Gastrocnemius medialis (tissue), 4 donors: Measurements from ENCODE around the gene AMPH. TPM values are rescaled to one million over a fixed set of nuclear protein-coding genes. Genes with fewer than 3 reads are reported as not detected.

Source experiments
- ATAC-seq, 2 donors: fragments of 150-250 bp; one replicate each; pipeline ENCODE4 v1.9.1; 2016
- DNase-seq, 2 donors: peaks; one replicate each; pipeline ENCODE4 v3.0.0-alpha.2; 2019
- H3K27ac ChIP-seq, 4 donors: fragments of 200-600 bp; sonication (generic); 1 replicate in 1 of 4; 2 replicates in 3 of 4; pipeline ENCODE4 v1.5.1; 2016 to 2018; ENCODE audit warnings: mild to moderate bottlenecking in 2 of 4, moderate library complexity in 1 of 4
- H3K27me3 ChIP-seq, 3 donors: fragments of 200-600 bp; sonication (generic) in 2 of 3; 1 replicate in 1 of 3; 2 replicates in 2 of 3; pipeline versions ENCODE4 v1.5.1 to v1.6.0; 2016 to 2019; ENCODE audit warnings: mild to moderate bottlenecking in 1 of 3, moderate library complexity in 1 of 3
- H3K36me3 ChIP-seq, 2 donors: fragments of 200-600 bp; sonication (generic) in 1 of 2; one replicate each; pipeline ENCODE4 v1.5.1; 2017 to 2018
- H3K4me1 ChIP-seq, 2 donors: fragments of 200-600 bp; sonication (generic) in 1 of 2; one replicate each; pipeline ENCODE4 v1.5.1; 2016 to 2017; ENCODE audit warnings: mild to moderate bottlenecking in 2 of 2
- H3K4me3 ChIP-seq, 4 donors: fragments of 200-600 bp; sonication (generic) in 3 of 4; 1 replicate in 1 of 4; 2 replicates in 3 of 4; pipeline ENCODE4 v1.5.1; 2016 to 2019; ENCODE audit warnings: mild to moderate bottlenecking in 2 of 4
- H3K9me3 ChIP-seq, 3 donors: fragments of 200-600 bp; sonication (generic) in 2 of 3; 1 replicate in 1 of 3; 2 replicates in 2 of 3; pipeline ENCODE4 v1.5.1; 2016 to 2019
- CTCF ChIP-seq, 5 experiments: fragments of 450-650 bp in 3 of 5; fragments of 200-600 bp in 2 of 5; sonication (generic) in 2 of 5; IDR thresholded peaks in 4 of 5; conservative IDR thresholded peaks in 1 of 5; 1 replicate in 4 of 5; 2 replicates in 1 of 5; pipeline ENCODE4 v1.5.1; 2016 to 2019; ENCODE audit warnings: antibody characterized with exemption in 5 of 5, mild to moderate bottlenecking in 3 of 5, moderate library complexity in 3 of 5
- POLR2A ChIP-seq, 2 donors: fragments of 450-650 bp; IDR thresholded peaks; one replicate each; pipeline ENCODE4 v1.6.1; 2017; ENCODE audit warnings: antibody characterized with exemption in 2 of 2, mild to moderate bottlenecking in 2 of 2, moderate library complexity in 2 of 2
- in situ Hi-C, 4 donors: fragments of 200-750 bp; cut with MboI; loops; one replicate each; pipeline versions ENCODE4 v1.15.0 to v1.8.0; 2017; ENCODE audit warnings: low sequenced_read_pairs in 4 of 4
- intact Hi-C: fragments of 100-400 bp; cut with DNase I; formaldehyde crosslinking; loops from one replicate; pipeline ENCODE4 v1.15.1; 2023; ENCODE audit warnings: low total_unique reads
- total RNA-seq, 4 donors: library from RNA; depleted of rRNA; stranded (reverse); fragments of >200 nt; gene quantifications; one replicate each; pipeline versions ENCODE4 v1.1.0 to v1.2.3, GENCODE V29; 2016

The AMPH gene
- total RNA-seq, 4 donors from 2014 or later = 1.8 to 8.3 (median 5.2) TPM

- peak; percentile 71 to 81 for ATAC-seq
- no peak for TF ChIP-seq CTCF (IDR thresholded peaks at IDR 0.05 in 4 of 5, conservative IDR thresholded peaks at IDR 0.05 in 1 of 5)
- TF ChIP-seq POLR2A (IDR thresholded peaks at IDR 0.05) = no peak
- H3K27ac ChIP-seq = peak overlapping the region; percentile 24 to 68 (median 53)
- no peaks in the 10 kb centered on the region for H3K27me3 ChIP-seq
- no peaks in the 10 kb centered on the region for H3K36me3 ChIP-seq
- peak; percentile 11 to 34 for DNase-seq
- no peak overlapping the region for H3K4me3 ChIP-seq
- H3K9me3 ChIP-seq = no peaks in the 10 kb centered on the region
- no peaks in the 10 kb centered on the region for H3K4me1 ChIP-seq
- in situ Hi-C loops = no loop called here
- intact Hi-C loops = no loop called here
These were observed 38.9 kb upstream of the AMPH start for GRCh38 chr7:38669965-38670520.

DNA sequence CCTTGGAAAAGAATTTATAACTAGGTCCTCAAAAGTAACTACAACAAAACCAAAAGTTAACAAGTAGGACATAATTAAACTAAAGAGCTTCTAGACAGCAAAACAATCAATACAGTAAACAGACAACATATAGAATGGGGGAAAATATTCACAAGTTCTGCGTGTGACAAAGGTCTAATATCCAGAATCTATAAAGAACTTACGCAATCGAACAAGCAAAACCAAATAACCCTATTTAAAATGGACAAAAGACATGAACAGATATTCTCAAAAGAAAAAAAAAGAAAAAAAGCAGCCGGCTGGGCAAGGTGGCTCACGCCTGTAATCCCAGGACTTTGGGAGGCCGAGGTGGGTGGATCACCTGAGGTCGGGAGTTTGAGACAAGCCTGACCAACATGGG lies 33.8 kb upstream of the AMPH start:
- no peaks in the 10 kb centered on the region for H3K9me3 ChIP-seq
- H3K27me3 ChIP-seq = no peaks in the 10 kb centered on the region
- no peak for DNase-seq
- TF ChIP-seq CTCF (IDR thresholded peaks at IDR 0.05 in 4 of 5, conservative IDR thresholded peaks at IDR 0.05 in 1 of 5) (no peak), POLR2A (IDR thresholded peaks at IDR 0.05) (no peak)
- H3K4me3 ChIP-seq = no peak overlapping the region
- in situ Hi-C loops (no loop called here), intact Hi-C loops (no loop called here)
- H3K27ac ChIP-seq = no peak overlapping the region
- no peaks in the 10 kb centered on the region for H3K36me3 ChIP-seq
- no peak for ATAC-seq
- no peaks in the 10 kb centered on the region for H3K4me1 ChIP-seq

GRCh38 chr7:38660427-38661099 lies 29.4 kb upstream of the AMPH start:
- in situ Hi-C loops (no loop called here), intact Hi-C loops (no loop called here)
- Histone ChIP-seq H3K27ac (no peak overlapping the region), H3K9me3 (no peaks in the 10 kb centered on the region), H3K4me1 (no peaks in the 10 kb centered on the region), H3K27me3 (no peaks in the 10 kb centered on the region), H3K36me3 (no peaks in the 10 kb centered on the region), H3K4me3 (no peak overlapping the region)
- ATAC-seq = no peak
- TF ChIP-seq POLR2A (IDR thresholded peaks at IDR 0.05) (no peak), CTCF (IDR thresholded peaks at IDR 0.05 in 4 of 5, conservative IDR thresholded peaks at IDR 0.05 in 1 of 5) (no peak)
- no peak for DNase-seq

GRCh38 chr7:38659931-38660330 lies 28.8 kb upstream of the AMPH start:
- in situ Hi-C loops = no loop called here
- ATAC-seq = no peak

More at GRCh38 chr7:38659931-38660330, 28.8 kb upstream of the AMPH start:
- no peak overlapping the region for H3K4me3 ChIP-seq
- H3K27ac ChIP-seq = no peak overlapping the region
- intact Hi-C loops = no loop called here
- no peaks in the 10 kb centered on the region for H3K4me1 ChIP-seq
- TF ChIP-seq POLR2A (IDR thresholded peaks at IDR 0.05) (no peak), CTCF (IDR thresholded peaks at IDR 0.05 in 4 of 5, conservative IDR thresholded peaks at IDR 0.05 in 1 of 5) (no peak)
- no peaks in the 10 kb centered on the region for H3K36me3 ChIP-seq
- no peaks in the 10 kb centered on the region for H3K9me3 ChIP-seq
- no peak for DNase-seq
- H3K27me3 ChIP-seq = no peaks in the 10 kb centered on the region
